Measurements from ENCODE around the gene ZNF407. TPM values are rescaled to one million over a fixed set of nuclear protein-coding genes. Genes with fewer than 3 reads are reported as not detected.

Gene ZNF407
- total RNA-seq, 1 donor from 2014 or later, result 27.2 TPM

- DNase-seq (ENCODE audit: low spot score), result no peak
These were observed 27.5 kb downstream of the ZNF407 start for GRCh38 chr18:74625157-74625556.

- DNase-seq (ENCODE audit: low spot score), result no peak
These were observed 28.6 kb downstream of the ZNF407 start for GRCh38 chr18:74626049-74626874.

DNA sequence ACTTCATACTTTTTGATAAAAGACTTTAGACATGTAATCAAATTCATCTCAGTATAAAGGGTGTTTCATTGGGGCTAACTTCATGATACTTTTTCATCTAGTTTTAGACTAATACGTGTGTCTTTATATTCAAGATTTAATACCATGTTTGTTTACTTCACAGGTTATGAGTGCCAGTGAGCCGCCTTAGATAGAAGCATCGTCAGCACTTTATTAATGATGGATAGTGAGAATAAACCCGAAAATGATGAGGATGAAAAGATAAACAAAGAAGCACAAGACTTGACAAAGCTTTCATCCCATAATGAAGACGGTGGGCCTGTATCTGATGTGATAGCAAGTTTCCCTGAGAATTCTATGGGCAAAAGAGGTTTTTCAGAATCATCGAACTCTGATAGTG is 33.1 kb downstream of the ZNF407 start:
- no peak for DNase-seq (ENCODE audit: low spot score)

- DNase-seq (ENCODE audit: low spot score), result no peak
These were observed 33.5 kb downstream of the ZNF407 start for GRCh38 chr18:74631212-74631611.

DNA sequence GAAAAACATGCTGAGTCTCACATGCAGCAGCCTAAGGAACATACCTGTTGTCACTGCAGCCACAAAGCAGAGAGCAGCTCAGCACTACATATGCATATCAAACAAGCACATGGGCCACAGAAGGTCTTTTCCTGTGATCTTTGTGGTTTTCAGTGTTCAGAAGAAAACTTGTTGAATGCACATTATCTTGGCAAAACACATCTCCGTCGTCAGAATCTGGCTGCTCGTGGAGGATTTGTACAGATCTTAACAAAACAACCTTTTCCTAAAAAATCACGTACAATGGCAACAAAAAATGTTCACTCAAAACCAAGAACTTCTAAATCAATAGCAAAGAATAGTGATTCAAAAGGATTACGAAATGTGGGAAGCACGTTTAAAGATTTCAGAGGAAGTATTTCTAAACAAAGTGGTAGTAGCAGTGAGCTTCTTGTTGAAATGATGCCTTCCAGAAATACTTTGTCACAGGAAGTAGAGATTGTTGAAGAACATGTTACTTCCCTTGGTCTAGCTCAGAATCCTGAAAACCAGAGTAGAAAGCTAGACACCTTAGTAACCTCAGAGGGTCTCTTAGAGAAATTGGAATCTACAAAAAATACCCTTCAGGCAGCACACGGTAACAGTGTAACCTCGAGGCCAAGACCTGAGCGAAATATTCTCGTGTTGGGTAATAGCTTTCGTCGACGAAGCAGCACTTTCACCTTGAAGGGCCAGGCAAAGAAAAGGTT is 34.1 kb downstream of the ZNF407 start:
- DNase-seq (ENCODE audit: low spot score), result no peak

GRCh38 chr18:74632351-74632679 is 34.6 kb downstream of the ZNF407 start:
- no peak for DNase-seq (ENCODE audit: low spot score)

DNA sequence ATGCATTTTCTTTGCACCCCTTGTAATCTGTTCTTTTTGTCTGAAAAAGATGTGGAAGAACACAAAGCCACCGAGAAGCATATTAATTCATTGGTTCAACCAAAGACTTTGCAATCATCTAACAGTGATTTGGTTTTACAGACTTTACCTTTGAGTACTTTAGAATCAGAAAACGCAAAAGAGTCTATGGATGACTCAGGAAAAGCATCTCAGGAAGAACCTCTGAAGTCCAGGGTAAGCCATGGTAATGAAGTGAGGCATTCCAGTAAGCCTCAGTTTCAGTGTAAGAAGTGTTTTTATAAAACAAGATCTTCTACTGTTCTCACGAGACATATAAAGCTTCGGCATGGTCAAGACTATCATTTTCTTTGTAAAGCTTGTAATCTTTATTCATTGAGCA is 35.2 kb downstream of the ZNF407 start:
- DNase-seq (ENCODE audit: low spot score), result no peak

DNA sequence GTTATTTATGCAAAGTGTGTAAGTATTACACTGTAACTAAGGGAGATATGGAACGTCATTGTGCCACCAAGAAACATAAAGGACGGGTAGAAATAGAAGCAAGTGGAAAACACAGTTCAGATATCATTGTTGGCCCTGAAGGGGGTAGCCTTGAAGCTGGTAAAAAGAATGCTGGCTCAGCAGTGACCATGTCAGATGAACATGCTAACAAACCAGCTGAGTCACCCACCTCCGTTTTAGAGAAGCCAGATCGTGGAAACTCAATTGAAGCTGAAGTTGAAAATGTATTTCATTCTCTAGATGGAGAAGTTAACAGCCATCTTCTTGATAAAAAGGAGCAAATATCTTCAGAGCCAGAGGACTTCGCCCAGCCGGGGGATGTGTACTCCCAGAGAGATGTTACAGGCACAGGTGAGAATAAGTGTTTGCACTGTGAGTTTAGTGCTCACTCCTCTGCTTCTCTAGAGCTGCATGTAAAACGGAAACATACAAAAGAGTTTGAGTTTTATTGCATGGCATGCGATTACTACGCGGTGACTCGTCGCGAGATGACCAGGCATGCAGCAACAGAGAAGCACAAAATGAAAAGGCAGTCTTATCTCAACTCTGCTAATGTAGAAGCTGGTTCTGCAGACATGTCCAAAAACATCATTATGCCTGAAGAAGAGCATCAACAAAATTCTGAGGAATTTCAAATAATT is 36.1 kb downstream of the ZNF407 start:
- DNase-seq (ENCODE audit: low spot score), result no peak

GRCh38 chr18:74635224-74635975 is 37.7 kb downstream of the ZNF407 start:
- no peak for DNase-seq (ENCODE audit: low spot score)

- DNase-seq (ENCODE audit: low spot score), result no peak
These were observed 39.4 kb downstream of the ZNF407 start for GRCh38 chr18:74637070-74637469.

GRCh38 chr18:74638210-74638609 is 40.5 kb downstream of the ZNF407 start:
- DNase-seq (ENCODE audit: low spot score), result no peak

- no peak for DNase-seq (ENCODE audit: low spot score)
These were observed 47.0 kb downstream of the ZNF407 start for GRCh38 chr18:74644713-74645112.

GRCh38 chr18:74645679-74646078 is 48.0 kb downstream of the ZNF407 start:
- no peak for DNase-seq (ENCODE audit: low spot score)

DNA sequence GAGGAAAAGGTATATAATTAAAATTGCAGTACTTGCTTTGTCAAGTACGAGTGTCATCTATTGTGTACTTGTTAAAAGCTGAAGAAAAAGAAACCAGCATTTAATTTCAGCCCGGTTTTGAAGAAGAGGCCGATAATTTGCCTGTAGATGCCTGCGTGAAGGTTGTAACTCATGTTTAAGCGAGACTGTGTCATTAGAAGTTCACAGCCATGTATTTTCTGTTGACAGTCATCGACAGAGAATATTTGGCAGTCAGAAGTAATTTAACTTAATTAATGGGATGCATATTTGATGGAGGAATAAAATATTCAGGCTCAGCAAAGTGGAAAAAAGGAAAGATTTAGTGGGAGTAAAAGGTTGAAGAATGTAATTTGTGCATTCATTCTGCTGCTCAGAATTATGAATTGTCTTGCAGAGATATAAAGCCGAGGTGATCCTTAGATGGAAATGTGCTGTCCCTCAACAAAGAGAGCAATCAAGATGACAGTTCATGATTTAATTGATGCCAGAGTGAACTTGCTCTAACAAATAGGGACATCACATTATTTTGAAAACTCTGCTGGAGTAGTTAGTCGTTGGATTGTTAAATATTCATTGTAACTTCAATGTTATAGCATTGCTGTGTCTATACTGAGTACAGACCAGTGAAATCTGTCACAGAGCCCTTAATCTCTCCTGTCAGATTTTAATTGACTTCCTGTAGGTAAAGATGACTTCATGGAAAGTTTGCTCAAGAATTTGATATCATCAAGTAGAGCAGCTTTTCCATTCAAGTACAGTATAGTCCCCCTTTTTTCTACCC is 53.9 kb downstream of the ZNF407 start:
- no peak for DNase-seq (ENCODE audit: low spot score)

DNA sequence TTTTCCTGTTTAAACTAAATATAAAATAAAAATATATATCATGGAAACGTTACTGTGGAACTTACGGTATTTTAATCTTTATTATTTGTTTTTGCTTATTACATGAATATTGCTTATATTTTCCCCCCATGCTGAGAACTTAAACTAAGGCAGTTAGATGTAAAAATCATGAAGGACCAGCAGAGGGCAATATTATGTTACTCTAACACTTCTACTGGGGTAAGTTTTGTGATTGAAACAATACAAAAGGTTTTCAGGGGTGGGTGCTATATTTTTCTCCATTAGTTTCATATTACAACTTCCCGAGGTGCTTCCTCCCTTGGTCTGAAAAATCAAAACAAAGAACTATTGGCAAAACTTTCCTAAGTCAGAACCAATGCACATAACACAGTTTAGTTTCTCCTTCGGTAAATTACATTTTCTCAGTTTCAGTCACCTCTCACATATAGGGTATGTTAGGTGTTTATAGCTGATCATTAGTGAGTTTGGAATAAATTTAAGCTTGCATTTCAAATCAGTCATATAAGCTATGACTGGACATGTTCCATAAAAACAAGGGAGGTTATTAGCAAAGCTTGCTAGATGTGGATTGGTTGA is 54.8 kb downstream of the ZNF407 start:
- no peak for DNase-seq (ENCODE audit: low spot score)

- DNase-seq (ENCODE audit: low spot score), result no peak
These were observed 57.0 kb downstream of the ZNF407 start for GRCh38 chr18:74654638-74655037.

DNA sequence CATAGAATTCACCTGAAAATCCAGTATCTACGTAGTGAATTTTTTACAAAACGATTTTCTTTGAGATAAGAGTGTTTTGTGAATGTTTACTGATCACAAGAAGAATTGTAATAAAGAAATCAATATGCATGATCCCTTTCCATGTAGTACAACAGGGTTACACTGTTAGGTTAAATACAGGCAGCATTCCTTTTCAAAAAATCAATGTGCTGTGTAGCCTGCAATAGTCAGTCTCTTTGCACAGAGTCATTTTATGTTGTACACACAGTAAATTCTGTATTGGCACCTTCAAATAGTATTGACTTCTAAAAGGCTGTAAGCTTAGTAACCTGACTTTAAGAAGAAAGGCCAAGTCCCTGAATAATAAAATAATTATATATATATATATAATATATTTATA is 63.3 kb downstream of the ZNF407 start:
- DNase-seq (ENCODE audit: low spot score), result no peak

GRCh38 chr18:74661691-74662090 is 64.0 kb downstream of the ZNF407 start:
- DNase-seq (ENCODE audit: low spot score), result no peak

GRCh38 chr18:74662622-74663021 is 65.0 kb downstream of the ZNF407 start:
- DNase-seq (ENCODE audit: low spot score), result no peak

DNA sequence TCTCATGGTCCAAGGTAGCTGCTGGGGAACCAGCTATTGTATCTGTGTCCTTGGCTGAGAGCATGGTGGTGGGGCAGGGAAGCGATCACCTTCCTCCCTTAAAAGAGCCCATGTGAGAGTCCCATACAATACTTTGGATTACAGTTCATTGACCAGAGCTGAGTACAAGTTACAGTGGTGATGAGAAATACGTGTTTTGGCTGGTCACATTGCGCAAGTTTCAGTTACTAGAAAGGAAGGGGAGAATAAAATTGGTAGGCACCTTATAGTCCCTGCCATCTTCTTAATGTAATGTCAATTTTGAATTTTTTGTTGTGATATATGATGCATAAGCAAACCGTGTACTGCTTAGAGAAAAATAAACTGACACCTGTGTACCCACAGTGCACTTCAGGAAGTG is 67.7 kb downstream of the ZNF407 start:
- no peak for DNase-seq (ENCODE audit: low spot score)

DNA sequence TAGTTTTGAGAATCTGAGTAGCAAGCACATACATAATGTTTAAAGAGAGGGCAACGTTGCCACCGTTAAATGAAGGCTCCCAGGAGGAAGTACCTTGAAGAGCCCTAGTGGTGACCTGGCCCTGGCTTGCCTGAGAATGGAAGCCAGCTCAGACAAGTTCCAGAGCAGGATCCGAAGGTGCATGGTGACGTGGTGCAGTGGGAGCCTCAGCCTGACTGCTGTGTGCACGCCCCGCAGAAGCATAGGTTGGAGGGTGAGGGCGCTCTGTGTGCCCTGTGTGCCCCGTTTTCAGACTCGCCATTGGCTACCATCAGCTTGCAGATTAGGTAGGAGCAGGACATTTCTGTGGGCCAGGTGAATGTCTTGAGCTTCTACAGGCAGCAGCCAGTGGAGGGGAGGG is 68.2 kb downstream of the ZNF407 start:
- no peak for DNase-seq (ENCODE audit: low spot score)
